Activated CD8-positive, alpha-beta memory T cell treated with anti-CD3 and anti-CD28 coated beads for 48 hours (primary cell): ENCODE results near the gene MXI1.
"Not testable (repeated sequence)": the region's sequence is repeated elsewhere in the genome, so short reads cannot be mapped to it uniquely, and the experiment has no call there.

ENCODE experiments used
- DNase-seq, 3 experiments: peaks; one replicate each; pipeline ENCODE4 v3.0.0-alpha.2; 2020; ENCODE audit warnings: low read depth in 2 of 3, low spot score in 2 of 3

The MXI1 gene

DNA sequence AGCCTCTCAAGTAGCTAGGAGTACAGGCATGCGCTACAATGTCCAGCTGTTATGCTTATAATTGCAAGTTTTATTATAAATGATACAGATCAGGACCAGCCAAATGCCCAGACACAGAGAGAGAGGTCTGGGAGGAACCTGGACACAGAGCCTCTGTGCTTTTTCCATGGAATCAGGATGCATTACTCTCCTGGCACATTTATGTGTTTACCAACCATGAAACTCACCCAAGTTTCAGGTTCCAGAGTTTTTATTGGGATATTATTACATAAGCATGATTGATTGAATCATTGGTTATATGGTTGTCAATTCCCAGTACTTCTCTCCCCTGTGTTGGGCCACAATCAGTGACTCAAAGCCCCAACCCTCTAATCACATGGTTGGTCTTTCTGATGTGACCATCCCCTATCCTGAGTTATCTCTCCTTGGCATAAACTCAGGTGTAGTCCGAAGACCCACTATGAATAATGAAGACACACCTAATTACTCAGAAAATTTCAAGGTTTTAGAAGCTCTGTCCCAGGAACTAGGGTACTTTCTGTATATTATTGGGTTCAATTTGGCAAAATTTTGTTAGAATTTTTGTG lies 30.6 kb downstream of the MXI1 start:
- DNase-seq = no peak

DNA sequence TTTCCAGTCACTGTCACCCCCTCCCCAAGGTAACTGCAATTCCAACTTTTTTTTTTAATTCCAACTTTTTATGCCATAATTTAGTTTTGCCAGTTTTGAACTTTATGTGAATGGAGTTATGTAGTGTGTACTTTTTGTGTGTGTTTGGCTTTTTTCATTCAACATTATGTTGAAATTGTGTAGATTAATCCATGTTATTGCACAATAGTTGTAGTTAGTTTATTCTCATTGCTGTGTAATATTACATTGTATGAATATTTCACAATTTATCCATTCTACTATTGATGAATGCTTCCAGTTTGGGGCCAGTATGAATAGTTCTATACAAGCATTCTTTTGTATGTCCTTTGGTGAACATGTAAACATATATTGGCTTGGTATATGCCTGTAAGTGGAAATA lies 32.5 kb downstream of the MXI1 start:
- DNase-seq = no peak

DNA sequence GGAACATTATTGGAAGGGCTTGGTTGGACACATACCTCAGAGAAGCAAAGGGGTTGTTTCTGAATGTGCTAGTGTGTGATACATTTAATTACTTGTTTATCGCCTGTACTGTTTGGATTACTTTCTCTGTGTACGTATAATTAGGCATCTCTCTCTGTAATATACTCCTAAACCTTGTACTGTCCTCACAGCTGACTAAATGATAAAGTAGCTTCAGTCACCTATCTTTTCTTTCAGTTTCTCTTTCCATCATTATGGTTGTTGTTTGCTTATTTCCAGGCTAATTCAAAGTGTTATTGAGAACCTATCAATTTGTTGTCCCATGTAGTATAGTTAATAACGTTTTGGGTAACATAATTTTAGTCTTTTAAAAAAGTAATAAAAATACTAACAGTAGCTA lies 34.0 kb downstream of the MXI1 start:
- no peak for DNase-seq

DNA sequence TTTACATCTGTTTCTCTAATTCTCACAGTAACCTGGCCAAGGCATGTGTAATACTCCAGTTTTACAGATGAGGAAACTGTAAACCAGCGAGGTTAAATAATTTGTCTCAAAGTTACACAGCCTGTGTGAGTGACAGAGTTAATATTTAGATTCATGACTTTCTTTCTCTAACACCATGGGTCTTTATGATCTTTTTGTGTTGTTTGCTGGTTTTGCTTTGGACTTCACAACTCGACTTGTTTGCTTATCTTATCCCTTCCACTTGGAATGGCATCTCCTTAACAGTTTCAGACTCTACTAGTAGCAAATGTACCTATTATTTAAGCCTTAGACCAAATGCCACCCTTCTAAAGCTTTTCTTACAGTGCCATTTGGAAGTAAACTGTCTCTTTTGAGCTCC lies 34.4 kb downstream of the MXI1 start:
- DNase-seq = no peak

DNA sequence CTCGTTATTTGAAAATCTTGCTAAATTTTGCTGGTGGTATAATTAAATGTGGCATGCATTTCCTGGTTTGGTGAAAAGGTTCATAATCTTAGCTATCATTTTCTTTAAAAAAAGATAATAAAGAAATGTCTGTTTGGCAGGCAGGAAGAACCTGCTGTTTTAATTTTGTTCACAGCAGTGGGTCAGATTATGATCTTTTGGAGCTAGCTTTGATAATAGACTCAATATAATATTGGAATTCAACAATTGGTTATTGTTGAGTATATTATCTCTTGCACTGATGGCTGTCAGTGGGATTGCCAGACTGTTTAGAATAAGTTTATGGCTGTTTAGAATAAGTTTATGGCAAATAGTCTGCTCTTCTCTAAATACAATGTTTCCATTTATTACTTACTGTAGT lies 35.1 kb downstream of the MXI1 start:
- DNase-seq = no peak

DNA sequence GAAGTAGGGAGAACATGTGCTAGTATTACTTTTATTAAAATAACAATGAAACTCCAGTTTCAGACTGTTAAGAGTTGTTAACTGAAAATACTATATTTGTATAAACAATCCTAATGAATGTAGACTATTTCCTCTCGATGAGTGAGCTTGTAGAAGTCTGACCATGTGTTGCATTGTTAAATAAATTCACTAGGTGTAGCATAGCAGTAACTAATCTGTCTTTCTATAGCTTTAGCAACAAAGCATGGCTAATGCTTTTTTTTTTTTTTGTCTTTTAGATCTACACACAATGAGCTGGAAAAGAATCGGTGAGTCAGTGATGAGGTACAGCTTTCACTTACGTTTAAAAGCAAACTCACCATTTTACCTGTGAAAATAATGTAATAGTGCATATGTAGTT lies 37.1 kb downstream of the MXI1 start:
- DNase-seq = no peak

DNA sequence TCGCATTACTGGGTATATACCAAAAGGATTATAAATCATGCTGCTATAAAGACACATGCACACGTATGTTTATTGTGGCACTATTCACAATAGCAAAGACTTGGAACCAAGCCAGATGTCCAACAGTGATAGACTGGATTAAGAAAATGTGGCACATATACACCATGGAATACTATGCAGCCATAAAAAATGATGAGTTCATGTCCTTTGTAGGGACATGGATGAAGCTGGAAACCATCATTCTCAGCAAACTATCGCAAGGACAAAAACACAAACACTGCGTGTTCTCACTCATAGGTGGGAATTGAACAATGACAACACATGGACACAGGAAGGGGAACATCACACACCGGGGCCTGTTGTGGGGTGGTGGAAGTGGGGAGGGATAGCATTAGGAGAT lies 40.4 kb downstream of the MXI1 start:
- DNase-seq = not testable (repeated sequence)

DNA sequence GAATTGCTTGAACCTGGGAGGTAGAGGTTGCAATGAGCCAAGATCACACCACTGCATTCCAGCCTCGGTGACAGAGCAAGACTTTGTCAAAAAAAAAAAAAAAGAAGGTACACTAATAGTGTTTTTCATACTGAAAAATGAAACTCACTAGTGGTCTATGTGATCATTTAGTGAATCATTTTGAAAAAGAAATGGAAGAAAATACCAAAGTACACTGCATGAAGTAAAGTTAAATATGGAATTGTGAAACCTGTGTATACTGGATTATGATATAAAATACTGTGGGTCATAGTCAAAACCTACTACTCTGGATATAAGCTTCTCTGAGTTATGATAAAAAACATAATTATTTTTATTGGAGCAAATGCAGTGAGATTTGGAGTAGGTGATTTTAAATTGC lies 42.1 kb downstream of the MXI1 start:
- DNase-seq = not testable (repeated sequence)

DNA sequence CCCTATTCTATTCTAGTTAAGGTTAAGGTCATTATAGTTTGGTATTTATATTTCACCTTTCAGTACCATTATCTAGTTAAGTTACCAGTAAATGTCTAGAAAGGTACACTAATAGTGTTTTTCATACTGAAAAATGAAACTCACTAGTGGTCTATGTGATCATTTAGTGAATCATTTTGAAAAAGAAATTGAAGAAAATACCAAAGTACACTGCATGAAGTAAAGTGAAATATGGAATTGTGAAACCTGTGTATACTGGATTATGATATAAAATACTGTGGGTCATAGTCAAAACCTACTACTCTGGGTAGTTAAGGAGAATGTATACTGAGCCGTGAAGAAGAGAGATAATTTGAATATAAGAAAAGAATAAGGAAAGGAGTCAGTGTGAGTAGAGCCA lies 44.0 kb downstream of the MXI1 start:
- not testable (repeated sequence) for DNase-seq

DNA sequence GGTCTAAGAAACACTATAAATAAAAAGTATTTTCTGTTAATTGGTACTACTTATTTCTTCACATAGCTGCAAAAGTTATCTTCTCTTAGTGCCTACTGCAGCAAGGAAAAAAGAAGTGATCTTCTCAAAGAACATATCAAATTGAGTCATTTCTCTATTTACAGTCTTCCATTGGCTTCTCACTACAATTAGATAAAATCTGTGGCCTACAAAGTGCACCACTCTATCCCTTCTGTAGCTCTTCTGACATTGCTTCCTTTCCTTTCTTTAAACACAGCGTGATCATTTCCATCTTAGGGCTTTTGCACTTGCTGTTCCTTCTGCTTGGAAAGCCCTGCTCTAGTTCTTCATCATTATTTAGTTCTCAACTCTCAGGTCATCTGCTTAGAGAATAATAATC lies 44.7 kb downstream of the MXI1 start:
- no peak for DNase-seq

DNA sequence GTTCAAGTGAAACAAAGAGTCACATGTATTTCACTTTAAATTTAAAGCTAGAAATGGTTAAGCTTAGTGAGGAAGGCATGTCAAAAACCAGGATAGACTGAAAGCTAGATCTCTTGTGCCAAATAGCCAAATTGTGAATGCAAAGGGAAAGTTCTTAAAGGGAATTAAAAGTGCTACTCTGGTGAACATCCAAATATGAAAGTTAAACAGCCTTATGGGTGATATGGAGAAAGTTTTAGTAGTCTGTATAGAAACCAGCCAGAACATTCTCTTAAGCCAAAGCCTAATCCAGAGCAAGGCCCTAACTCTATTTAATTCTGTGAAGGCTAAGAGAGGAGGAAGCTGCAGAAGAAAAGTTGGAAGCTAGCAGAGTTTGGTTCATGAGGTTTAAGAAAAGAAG lies 47.1 kb downstream of the MXI1 start:
- no peak for DNase-seq

DNA sequence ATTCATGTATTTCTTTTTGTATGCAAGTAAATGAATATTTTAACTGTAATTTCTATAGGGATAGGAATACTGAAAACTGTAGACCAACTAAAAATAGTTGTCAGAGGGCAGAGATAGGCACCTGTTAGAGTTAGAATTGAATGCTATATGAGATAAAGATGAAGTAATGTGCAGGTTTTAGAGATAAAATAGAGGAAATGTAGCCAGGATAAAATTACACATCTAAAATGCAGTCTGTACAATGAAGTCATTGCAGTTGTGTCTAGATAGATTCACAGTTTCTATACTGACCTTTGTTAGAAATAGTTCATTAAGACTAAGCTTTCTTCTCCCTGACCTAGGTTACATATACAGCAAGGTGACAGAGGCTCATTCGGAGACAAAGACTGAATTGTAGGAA lies 51.1 kb downstream of the MXI1 start:
- DNase-seq = no peak

DNA sequence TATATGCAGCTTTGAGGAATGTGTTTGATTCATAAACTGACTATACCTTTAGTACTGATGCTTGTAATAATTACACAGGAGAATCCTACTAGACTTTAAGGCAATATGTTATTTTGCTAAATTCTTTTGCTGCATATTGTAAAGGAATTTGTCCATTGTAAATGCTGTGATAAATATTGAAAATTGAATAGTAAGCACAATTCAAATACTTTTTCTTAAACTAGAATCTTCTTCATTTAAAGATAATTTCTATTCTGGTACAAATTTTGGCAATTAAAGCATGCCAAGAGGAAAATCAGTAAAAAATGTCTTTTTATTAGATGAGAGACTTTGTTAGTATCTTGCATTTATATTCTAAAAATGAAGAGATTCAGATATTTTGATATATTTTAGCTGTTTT lies 51.9 kb downstream of the MXI1 start:
- no peak for DNase-seq

DNA sequence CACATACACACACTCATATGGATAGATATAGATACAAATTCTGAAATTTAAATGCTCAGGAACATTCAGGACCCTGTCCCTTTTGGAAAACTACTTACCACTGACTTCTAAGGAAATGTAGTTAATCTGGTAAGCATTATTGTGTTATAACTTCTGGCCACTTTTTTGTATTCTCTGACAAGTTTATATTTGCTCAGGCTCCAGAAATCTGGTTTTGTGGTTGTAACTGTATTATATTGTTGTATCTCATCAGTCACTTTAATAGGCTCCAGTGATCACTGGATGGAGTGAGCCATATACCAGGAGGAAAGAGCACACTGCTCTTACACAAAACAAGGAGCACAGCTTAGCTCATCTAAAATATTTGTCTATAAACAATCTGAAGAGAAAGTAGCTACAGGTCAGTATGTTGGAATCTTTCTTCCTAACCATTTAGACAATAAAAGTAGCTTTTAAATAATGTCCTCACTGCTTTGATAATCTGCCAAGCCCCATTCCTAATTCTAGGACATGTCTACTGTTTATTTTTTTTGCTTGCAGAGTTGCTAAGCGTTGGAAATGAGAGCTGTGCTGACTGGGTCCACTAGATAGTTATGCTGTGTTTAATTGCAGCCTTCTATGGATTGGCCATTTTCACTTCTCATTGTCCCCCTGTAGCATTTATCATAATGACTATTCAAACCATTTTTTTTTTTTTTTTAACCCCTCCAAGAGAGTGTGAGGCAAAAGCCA lies 53.5 kb downstream of the MXI1 start:
- no peak for DNase-seq

DNA sequence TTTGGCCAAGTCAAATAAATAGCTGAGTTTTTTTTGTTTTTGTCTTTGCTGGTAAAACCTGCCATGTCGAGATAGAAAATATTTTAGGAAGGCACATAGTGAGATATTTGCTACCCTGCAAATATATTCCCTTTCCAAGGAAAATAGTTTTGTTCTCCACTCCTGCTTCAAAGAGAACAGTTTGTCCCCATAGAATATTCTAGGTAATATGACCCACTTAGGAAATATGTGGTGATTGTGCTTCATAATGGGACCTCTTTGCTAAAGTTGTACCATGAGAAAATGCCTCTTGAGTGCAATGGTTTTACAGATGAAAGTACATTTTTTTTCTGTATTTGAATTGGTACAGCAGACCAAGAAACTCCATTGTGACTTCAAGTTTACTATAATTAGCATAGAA lies 55.8 kb downstream of the MXI1 start:
- no peak for DNase-seq

DNA sequence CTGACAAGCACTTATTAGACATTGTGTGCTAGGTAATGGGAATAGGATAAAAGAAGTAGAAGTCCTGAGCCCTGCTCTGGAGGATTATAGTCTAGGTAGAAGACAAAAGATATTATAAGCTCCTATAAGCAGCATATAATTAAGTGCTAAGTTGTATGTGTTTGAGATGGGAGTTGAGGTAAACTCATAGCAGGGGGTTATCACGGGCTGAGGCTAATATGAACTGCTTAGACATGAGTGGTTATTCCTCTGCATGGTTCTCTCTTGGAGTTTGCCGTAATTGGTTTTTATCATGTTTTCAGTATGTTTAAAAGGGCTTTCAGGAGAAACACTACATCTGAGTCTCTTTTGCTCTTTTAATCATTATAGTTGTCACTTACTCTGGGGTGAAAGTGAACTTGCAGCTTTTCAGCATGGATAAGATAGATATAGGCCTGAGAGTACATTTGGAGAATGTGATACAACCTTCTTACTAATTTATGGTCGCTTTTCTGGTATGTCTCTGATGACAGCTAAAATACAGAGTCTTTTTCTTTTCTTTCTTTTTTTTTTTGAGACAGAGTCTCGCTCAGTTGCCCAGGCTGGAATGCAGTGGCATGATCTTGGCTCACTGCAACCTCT lies 58.3 kb downstream of the MXI1 start:
- DNase-seq = no peak

DNA sequence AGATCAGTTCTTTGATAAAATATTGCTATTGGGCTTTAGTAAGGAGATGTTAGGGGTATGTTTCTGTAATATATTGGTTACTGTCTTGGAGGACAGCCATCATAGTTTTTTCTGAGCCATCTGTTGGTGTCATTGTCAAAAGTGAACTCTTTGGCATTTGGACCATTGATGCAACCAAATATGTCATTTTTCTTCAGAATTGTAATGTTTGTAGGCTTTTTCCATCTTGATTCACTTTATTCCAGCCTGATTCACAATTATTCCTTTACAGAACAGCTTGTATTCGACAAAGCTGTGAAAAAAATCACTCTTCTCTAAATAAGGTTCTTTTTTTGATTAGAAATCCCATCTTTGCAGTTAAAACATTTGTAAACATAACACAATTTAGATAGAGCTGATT lies 59.9 kb downstream of the MXI1 start:
- no peak for DNase-seq

DNA sequence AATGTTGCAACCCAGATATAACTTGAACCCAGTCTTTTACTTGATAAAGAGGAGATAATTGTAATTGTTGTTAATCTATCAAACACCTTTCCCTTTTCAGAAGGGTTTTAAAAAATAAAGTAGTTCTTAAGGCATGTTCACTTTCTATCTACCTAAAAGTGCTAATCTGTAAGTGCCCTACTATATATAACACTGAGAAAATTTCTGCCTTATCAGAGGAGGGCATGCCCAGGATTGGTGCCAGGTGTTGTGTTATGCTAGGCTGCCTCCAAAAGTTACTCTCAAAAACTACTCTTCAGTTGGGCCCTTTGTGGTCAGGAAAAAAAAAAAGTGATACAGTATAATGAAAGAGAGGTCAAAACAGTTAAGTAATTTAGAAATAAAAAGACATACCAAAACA lies 61.0 kb downstream of the MXI1 start:
- DNase-seq = no peak

DNA sequence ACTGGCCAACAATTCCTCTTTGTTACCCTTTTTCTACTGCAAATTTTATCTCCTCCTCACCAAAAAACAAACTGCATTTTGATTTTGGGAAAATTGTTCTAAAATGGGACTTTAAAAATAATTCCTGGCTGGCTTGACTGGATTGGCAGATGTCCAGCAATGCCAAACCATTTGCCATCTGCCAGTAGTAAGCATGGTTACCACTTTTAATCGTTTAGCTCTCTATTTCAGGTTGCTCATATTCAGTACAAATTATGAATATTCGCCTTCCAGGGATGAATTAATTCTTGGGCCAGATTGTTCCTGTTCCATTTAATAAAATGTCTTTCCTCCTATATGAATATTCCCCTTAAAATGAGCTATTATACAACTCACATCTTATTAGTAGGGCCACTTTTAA lies 61.6 kb downstream of the MXI1 start:
- DNase-seq = no peak

DNA sequence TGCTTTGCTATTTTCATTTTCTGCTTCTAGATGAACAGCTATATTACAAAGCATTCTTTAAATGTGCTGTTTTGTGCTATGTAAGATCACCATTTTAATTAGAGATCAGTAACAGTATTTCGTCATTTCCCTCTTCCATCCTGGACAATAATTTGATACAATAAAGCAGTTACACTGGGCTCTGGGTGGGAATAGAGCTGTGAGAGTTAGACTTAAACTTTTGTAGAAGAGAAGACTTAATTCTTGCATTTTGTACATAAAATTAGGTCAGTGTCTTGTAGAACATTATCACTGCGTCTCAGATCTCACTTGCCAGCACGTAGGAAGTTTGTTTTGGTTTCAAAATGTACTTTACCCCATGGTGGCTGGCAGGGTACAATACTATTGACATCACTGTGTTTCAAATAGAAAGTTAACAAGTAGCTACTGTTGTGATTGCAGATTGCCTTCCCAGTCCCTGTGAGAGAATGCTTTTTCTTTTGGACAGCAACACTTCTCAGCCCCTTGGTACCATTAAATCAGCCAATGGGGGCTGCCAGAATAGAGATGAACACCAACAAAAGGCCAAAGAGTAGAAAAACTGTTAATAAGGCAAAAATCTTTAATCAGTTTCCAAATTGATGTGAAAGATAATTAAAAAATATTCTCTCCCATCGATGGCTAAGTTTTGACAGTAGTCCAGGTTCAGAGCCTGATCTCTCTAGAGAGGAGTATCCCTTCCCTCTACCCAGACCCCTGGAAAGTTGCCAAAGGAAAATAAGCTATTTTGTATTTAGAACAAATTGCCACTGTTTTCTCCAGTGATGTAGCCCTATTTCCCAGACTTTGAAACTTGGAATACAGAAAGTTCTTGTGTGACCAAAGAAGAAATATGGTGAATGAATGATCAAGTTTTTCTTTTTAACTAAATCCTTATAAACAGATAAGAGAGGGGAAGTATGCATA lies 62.2 kb downstream of the MXI1 start:
- no peak for DNase-seq

DNA sequence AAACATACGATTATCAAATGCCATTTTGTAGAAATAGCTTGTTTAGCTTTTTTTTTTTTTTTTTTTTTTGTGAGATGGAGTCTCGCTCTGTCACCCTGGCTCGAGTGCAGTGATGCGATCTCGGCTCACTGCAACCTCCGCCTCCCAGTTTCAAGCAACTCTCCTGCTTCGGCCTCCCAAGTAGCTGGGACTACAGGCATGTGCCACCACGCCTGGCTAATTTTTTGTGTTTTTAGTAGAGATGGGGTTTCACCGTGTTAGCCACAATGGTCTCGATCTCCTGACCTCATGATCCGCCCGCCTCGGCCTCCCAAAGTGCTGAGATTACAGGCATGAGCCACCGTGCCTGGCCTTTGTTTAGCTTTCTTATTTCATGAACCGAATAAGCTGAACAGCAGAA lies 65.6 kb downstream of the MXI1 start:
- DNase-seq = not testable (repeated sequence)

DNA sequence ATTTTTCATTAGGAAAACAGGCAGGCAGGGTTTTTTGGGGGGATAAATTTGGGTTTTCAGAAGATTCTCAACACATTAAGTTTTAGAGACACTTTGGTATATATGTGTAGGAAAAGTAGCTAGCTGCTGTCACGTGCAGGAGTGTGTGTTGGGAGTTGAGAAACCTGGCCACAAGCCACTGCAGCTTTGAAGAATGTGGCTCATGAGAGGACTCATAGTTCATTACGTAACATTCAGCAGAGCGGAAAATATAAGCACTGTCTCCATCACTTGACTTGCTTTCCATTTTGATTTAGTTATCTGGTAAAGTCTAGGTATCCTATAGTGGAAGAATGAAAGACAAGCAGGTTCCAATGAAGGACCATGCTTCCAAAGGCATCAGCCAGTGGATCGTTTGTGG lies 66.1 kb downstream of the MXI1 start:
- DNase-seq = no peak
